Activated T-helper 2 cell treated with anti-CD3 and anti-CD28 coated beads, Interferon-gamma antibody, Interleukin-2, Interleukin-4, amounts not matched to agents 10 μg/mL and 5 μg/mL and 100 μg/mL, durations not matched to agents 14 hours and 24 hours and 36 hours (primary cell): ENCODE results near the gene OR10A7. TPM values are rescaled to one million over a fixed set of nuclear protein-coding genes. Genes with fewer than 3 reads are reported as not detected.
"Not testable (repeated sequence)": the region's sequence is repeated elsewhere in the genome, so short reads cannot be mapped to it uniquely, and the experiment has no call there.

Experiments
- DNase-seq: peaks from one replicate; pipeline ENCODE4 v3.0.0; 2021; ENCODE audit warnings: low spot score
- H3K27ac Mint-ChIP-seq: one replicate; pipeline ENCODE4 v1.8.0; 2021; ENCODE audit warnings: mixed read lengths
- H3K27me3 Mint-ChIP-seq: one replicate; pipeline ENCODE4 v1.8.0; 2021; ENCODE audit warnings: low read depth, mixed read lengths
- H3K36me3 Mint-ChIP-seq: one replicate; pipeline ENCODE4 v1.8.0; 2021; ENCODE audit warnings: low read depth, mixed read lengths
- H3K4me1 Mint-ChIP-seq: one replicate; pipeline ENCODE4 v1.8.0; 2021; ENCODE audit warnings: low read depth, mixed read lengths
- H3K4me3 Mint-ChIP-seq: one replicate; pipeline ENCODE4 v1.8.0; 2021; ENCODE audit warnings: low read depth, mild to moderate bottlenecking, moderate library complexity, mixed read lengths
- H3K9me3 Mint-ChIP-seq: one replicate; pipeline ENCODE4 v1.8.0; 2021; ENCODE audit warnings: mixed read lengths
- intact Hi-C: fragments of 100-400 bp; cut with micrococcal nuclease; formaldehyde crosslinking; loops from one replicate; pipeline ENCODE4 v1.15.1; 2023
- total RNA-seq: library from RNA; stranded (reverse); gene quantifications from 2 replicates; pipeline ENCODE4 v1.2.3, GENCODE V29; 2022

The OR10A7 gene, protein sequence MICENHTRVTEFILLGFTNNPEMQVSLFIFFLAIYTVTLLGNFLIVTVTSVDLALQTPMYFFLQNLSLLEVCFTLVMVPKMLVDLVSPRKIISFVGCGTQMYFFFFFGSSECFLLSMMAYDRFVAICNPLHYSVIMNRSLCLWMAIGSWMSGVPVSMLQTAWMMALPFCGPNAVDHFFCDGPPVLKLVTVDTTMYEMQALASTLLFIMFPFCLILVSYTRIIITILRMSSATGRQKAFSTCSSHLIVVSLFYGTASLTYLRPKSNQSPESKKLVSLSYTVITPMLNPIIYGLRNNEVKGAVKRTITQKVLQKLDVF
- not detected in 2 replicates for total RNA-seq

DNA sequence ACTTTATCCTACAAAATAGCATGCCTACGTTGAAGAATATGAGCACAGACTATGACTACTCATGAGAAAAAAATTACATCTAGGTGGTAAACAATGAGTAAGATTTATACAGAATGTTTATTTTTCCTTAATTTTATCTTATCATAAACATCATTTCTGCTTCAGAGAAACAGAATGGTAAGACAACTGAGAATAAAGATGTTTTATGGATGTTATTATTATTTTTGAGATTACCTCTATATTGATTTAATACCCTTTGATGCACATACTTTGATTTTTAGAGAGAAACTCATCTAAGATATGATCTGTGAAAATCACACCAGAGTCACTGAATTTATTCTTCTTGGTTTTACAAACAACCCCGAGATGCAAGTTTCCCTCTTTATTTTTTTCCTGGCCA lies at the start of gene OR10A7:
Gene OR10A7, plus strand, starts transcription at position 301 of the 400 bp plus-strand sequence. Its CDS starts 0 bp downstream, at position 301.
- DNase-seq, result no peak
- H3K27me3 Mint-ChIP-seq, result peaks cover 5% of the 10 kb centered on the region
- H3K36me3 Mint-ChIP-seq, result no peaks in the 10 kb centered on the region
- intact Hi-C loops, result no loop called here
- no peaks in the 10 kb centered on the region for H3K9me3 Mint-ChIP-seq
- H3K4me1 Mint-ChIP-seq, result no peaks in the 10 kb centered on the region
- no peak within 1 kb of the TSS for H3K4me3 Mint-ChIP-seq
- H3K27ac Mint-ChIP-seq, result no peak within 1 kb of the TSS

DNA sequence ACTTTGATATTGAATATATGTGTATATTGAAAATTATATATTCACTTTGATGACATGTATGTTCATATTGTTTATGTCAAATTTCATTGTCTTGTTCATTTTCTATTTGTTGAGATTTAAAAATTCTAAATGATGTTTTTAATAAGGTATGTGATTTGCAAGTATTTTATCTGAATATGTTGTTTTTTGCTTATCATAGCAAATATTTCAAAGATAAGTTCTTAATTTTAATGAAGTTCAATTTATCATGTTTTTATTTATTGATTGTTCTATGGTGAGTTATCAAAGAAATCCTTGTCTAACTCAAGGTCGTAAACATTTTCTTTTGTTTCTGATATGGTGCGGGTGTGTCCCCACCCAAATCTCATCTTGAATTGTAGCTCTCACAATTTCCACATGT lies 49.4 kb upstream of the OR10A7 start:
- Mint-ChIP-seq H3K4me3 (no peak overlapping the region), H3K4me1 (no peaks in the 10 kb centered on the region), H3K27me3 (peaks cover 2% of the 10 kb centered on the region), H3K36me3 (no peaks in the 10 kb centered on the region), H3K27ac (no peak overlapping the region), H3K9me3 (no peaks in the 10 kb centered on the region)
- intact Hi-C loops, result no loop called here
- DNase-seq, result no peak

DNA sequence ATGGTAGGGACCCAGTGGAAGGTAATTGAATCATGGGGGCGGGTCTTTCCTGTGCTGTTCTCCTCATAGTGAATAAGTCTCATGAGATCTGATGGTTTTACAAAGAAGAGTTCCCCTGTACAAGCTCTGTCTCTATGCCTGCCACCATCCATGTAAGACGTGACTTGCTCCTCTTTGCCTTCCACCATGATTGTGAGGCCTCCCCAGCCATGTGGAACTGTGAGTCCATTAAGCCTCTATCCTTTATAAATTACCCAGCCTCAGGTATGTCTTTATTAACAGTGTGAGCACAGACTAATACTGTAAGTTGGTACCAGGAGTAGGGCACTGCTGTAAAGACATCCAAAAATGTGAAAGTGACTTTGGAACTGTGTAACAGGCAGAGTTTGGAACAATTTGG lies 49.0 kb upstream of the OR10A7 start:
- H3K4me3 Mint-ChIP-seq, H3K9me3 Mint-ChIP-seq, H3K4me1 Mint-ChIP-seq, H3K27ac Mint-ChIP-seq, DNase-seq, H3K36me3 Mint-ChIP-seq, H3K27me3 Mint-ChIP-seq, intact Hi-C loops: not testable (repeated sequence)

DNA sequence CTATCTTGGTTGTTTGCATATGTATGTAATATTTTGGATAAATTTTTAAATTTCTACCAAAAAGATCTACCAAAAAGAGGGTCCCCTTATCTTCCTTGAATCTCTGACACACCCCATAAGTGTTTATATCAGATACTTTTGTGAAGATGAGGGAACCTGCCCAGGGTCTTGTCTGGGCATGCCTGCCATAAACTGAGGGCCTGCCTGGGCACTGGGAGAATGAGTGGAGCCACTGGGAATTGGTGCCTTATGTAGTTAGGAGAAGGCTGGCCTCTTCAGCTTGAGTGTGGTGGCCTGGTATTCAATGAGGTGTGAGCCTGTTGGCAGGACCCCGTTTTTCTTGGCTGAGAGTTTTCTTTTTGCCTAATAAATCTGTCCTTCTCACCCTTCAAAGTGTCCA lies 48.1 kb upstream of the OR10A7 start:
- Mint-ChIP-seq H3K4me1 (no peaks in the 10 kb centered on the region), H3K27ac (no peak overlapping the region), H3K27me3 (peaks cover 5% of the 10 kb centered on the region), H3K4me3 (no peak overlapping the region), H3K36me3 (no peaks in the 10 kb centered on the region), H3K9me3 (no peaks in the 10 kb centered on the region)
- no peak for DNase-seq
- intact Hi-C loops, result no loop called here

DNA sequence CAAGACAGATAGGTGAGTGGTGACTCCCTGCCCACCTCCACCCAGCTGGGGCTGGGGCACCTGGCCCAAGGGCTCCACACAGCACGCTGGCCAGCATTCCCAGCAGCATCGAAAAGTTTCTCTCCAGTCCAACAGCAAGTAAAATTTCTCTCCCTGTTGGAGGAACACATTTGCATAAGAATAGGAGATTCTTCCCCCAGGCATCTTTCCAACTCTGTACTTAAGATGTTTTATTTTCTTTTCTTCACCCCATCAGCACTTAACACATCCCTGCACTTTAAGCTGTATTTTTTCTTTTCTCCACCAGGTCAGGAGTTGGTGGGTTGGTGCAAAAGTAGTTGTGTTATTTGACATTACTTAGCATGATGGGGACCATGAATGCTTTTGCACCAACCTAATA lies 47.4 kb upstream of the OR10A7 start:
- intact Hi-C loops, result no loop called here
- no peak overlapping the region for H3K4me3 Mint-ChIP-seq
- DNase-seq, result no peak
- no peak overlapping the region for H3K27ac Mint-ChIP-seq
- H3K4me1 Mint-ChIP-seq, result no peaks in the 10 kb centered on the region
- H3K27me3 Mint-ChIP-seq, result peaks cover 13% of the 10 kb centered on the region
- no peaks in the 10 kb centered on the region for H3K36me3 Mint-ChIP-seq
- no peaks in the 10 kb centered on the region for H3K9me3 Mint-ChIP-seq

DNA sequence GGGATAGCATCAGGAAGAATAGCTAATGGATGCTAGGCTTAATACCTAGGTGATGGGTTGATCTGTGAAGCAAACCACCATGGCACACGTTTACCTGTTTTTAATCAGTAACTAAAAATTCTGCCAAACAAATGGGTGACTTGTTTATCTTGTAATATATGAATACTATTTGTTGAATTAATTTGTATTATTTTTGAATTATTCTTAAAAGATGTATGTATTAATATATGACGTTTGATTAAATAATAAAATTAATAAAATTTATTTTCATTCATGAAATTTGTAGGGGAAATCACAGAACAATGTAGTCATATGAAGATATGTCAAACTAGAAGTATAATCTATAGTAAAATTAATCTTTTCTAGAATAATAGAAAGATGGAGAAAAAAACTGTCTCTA lies 32.3 kb upstream of the OR10A7 start:
- no peak overlapping the region for H3K27ac Mint-ChIP-seq
- no peaks in the 10 kb centered on the region for H3K9me3 Mint-ChIP-seq
- H3K4me1 Mint-ChIP-seq, result no peaks in the 10 kb centered on the region
- intact Hi-C loops, result loop anchor here (2.0 kb wide), 1 partner anchor 464 kb away; no protein-coding TSS in a partner anchor
- no peak overlapping the region for H3K4me3 Mint-ChIP-seq
- H3K36me3 Mint-ChIP-seq, result no peaks in the 10 kb centered on the region
- no peak for DNase-seq
- H3K27me3 Mint-ChIP-seq, result peaks cover 10% of the 10 kb centered on the region

DNA sequence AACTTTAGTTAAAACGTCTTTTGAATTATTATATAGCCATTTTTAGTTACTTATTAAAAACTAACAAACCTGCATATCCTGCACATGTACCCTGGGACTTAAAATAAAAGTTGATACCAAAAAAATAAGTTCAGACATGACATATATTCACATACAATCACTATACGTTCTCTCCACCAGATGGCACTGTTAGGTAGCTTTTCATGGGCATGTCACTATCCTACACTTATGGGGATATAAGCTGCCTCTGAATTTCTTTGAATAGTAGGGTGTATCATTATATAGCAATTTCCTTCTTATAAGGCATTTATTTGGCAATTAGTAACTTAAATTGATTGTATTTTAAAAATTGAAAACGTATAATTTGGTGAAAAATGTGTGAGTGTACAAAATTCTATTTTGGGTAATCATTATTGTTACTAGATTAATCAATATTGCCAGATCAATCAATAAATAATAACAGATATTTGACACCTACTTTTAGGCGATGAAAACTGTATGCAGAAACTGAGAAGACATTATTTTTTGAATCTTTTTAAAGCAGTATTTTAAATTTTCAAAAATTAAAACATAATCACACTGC lies 31.8 kb upstream of the OR10A7 start:
- no peak for DNase-seq
- Mint-ChIP-seq H3K9me3 (no peaks in the 10 kb centered on the region), H3K4me3 (no peak overlapping the region), H3K36me3 (no peaks in the 10 kb centered on the region), H3K4me1 (no peaks in the 10 kb centered on the region), H3K27me3 (peaks cover 14% of the 10 kb centered on the region), H3K27ac (no peak overlapping the region)
- intact Hi-C loops, result loop anchor here (1.0 to 2.0 kb wide), 2 partner anchors 430 to 464 kb away; no protein-coding TSS in a partner anchor

DNA sequence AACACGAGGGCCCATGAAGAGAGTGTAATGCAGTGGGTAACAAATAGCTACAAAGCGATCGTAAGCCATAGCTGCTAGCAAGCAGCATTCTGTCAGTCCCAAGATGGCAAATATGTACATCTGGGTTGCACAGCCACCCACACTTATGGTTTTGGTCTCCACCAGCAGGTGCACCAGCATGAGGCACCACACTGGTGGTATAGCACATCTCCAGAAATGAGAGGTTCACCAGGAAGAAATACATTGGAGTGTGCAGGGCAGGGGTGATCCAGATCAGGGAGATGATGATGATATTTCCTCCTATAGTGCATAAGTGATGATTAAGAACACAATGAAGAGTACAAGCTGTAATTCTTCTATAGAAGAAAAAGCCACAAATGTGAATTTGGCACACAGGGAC lies 26.4 kb upstream of the OR10A7 start:
- Mint-ChIP-seq H3K36me3 (no peaks in the 10 kb centered on the region), H3K27ac (no peak overlapping the region), H3K4me1 (no peaks in the 10 kb centered on the region), H3K27me3 (peaks cover 27% of the 10 kb centered on the region), H3K9me3 (no peaks in the 10 kb centered on the region), H3K4me3 (no peak overlapping the region)
- intact Hi-C loops, result no loop called here
- no peak for DNase-seq

DNA sequence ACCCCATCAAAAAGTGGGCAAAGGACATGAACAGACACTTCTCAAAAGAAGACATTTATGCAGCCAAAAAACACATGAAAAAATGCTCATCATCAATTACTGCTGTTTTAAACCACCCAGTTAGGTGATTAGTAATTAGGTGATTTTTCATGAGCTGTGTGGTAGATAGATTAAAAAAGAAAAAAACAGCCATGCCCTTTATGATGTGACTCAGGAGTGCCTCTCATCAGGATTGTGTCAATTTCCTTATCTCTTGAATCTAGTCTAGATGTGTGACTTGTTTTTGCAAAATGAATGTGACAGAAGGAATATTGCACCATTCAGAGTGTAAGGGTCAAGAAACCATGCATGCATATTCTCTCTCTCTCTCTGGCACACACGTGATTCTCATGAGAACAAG lies 5.7 kb downstream of the OR10A7 start:
- Mint-ChIP-seq H3K4me3 (no peak overlapping the region), H3K27ac (no peak overlapping the region), H3K9me3 (no peaks in the 10 kb centered on the region), H3K36me3 (no peaks in the 10 kb centered on the region), H3K27me3 (peaks cover 9% of the 10 kb centered on the region), H3K4me1 (peaks cover 2% of the 10 kb centered on the region)
- no peak for DNase-seq
- intact Hi-C loops, result no loop called here

DNA sequence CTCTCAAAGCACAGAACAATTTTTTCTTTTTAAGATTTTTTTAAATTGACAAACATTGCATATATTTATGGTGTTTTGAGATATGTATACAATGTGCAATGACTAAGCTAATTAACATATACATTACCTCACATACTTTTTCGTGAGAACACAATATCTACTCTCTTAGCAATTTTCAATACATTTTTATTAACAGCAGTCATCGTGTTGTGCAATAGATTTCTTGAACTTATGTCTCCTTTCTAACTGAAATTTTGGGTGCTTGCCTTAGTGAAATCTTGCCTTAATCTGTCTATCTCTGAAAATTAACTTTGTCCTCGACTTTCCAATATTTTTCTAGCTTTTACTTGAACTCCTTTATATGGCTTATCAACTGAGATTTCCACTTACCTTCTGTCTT lies 6.8 kb downstream of the OR10A7 start:
- Mint-ChIP-seq H3K4me3 (no peak overlapping the region), H3K4me1 (peaks cover 2% of the 10 kb centered on the region), H3K36me3 (no peaks in the 10 kb centered on the region), H3K9me3 (no peaks in the 10 kb centered on the region), H3K27me3 (peaks cover 13% of the 10 kb centered on the region), H3K27ac (no peak overlapping the region)
- intact Hi-C loops, result no loop called here
- DNase-seq, result no peak

DNA sequence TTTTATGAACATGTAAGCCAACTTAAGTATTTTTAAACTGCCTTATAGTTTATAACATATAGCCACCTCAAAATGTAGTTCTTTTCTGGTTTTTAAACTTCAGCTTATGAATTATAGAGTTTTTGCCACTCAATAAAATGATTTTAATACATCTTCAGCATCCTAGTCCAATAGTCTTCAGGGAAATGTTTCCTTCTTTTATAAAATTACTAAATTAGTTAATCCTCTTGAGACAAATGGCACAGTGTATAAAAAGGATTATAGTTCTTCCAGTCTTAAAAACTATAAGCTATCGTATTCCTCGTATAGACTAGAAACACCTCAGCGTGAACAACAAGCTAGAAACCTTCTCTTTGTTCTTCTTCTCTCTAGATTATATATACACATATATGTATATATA lies 23.5 kb downstream of the OR10A7 start, which contains the start of gene OR6C74:
Gene OR6C74, plus strand, starts transcription at position 301 of the 400 bp plus-strand sequence. CDS start 2,679 bp downstream, outside the sequence.
- DNase-seq, result no peak
- Mint-ChIP-seq H3K4me3 (no peak within 1 kb of the TSS), H3K36me3 (no peaks in the 10 kb centered on the region), H3K27ac (no peak within 1 kb of the TSS), H3K4me1 (no peaks in the 10 kb centered on the region), H3K27me3 (peaks cover 11% of the 10 kb centered on the region), H3K9me3 (no peaks in the 10 kb centered on the region)
- intact Hi-C loops, result no loop called here

DNA sequence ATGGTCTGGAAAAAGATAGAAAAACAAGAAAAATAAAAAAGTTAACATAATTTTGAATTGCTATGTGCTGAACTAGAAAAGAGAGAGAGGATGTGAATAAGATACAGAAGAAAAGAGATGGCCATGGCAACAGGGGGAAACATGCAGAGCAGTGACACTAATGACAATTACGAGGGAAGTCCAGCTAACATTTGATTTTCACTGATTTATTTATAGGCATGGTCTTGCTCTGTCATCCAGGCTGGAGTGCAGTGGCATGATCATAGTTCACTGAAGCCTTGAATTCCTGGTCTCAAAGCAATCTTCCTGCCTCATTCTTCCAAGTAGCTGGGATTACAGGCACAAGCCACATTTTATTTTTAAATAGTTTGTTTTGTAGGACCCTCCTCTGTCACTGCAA lies 25.3 kb downstream of the OR10A7 start:
- H3K36me3 Mint-ChIP-seq, result no peaks in the 10 kb centered on the region
- H3K4me3 Mint-ChIP-seq, result no peak overlapping the region
- intact Hi-C loops, result no loop called here
- H3K4me1 Mint-ChIP-seq, result no peaks in the 10 kb centered on the region
- no peak for DNase-seq
- H3K9me3 Mint-ChIP-seq, result no peaks in the 10 kb centered on the region
- no peak overlapping the region for H3K27ac Mint-ChIP-seq
- peaks cover 14% of the 10 kb centered on the region for H3K27me3 Mint-ChIP-seq

DNA sequence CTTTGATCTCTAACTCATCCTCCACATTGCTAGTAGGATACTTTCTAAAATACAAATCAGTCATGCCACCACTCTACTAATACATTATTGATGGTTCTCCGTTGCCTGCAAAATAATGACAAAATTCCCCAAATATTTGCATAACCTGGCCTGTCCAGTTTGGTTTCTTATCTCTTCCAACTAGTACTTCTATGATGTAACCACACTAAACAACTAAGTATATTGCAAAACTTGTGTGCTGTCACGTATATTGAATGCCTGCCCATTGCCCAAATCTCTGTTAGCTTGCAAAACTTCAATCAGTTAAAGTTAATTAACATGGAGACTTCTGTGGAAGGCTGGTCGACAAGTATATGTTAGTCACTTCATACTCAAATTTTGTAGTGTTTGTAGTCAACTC lies 30.1 kb downstream of the OR10A7 start:
- H3K4me1 Mint-ChIP-seq, result no peaks in the 10 kb centered on the region
- H3K9me3 Mint-ChIP-seq, result no peaks in the 10 kb centered on the region
- H3K27me3 Mint-ChIP-seq, result peaks cover 16% of the 10 kb centered on the region
- H3K36me3 Mint-ChIP-seq, result no peaks in the 10 kb centered on the region
- intact Hi-C loops, result no loop called here
- H3K4me3 Mint-ChIP-seq, result no peak overlapping the region
- no peak for DNase-seq
- no peak overlapping the region for H3K27ac Mint-ChIP-seq
